Spleen (tissue), 7 donors: Measurements from ENCODE around the gene ZNF516.

ENCODE experiments used
- POLR2A ChIP-seq, 3 donors: fragments of 450-650 bp; IDR thresholded peaks; one replicate each; pipeline ENCODE4 v1.5.1; 2017; ENCODE audit warnings: antibody characterized with exemption in 3 of 3, mild to moderate bottlenecking in 1 of 3
- TF ChIP-seq, protein P1 (sequence below), 11 experiments: fragments of 200-600 bp in 7 of 11; fragments of 450-650 bp in 4 of 11; sonication (generic) in 4 of 11; IDR thresholded peaks in 8 of 11; conservative IDR thresholded peaks in 3 of 11; 1 replicate in 7 of 11; 2 replicates in 4 of 11; pipeline versions ENCODE4 v1.4.0 to v1.8.0; 2016 to 2021; ENCODE audit warnings: antibody characterized with exemption in 11 of 11, inconsistent platforms in 4 of 11, mild to moderate bottlenecking in 1 of 11
- donor health status: DM: no; HTN: no; CAD: no; lungs with moderate emphysema.
- donor health status: DM: no; HTN: no; CAD: no.
- donor health status: DM: no; HTN: no; CAD: no.

DNA sequence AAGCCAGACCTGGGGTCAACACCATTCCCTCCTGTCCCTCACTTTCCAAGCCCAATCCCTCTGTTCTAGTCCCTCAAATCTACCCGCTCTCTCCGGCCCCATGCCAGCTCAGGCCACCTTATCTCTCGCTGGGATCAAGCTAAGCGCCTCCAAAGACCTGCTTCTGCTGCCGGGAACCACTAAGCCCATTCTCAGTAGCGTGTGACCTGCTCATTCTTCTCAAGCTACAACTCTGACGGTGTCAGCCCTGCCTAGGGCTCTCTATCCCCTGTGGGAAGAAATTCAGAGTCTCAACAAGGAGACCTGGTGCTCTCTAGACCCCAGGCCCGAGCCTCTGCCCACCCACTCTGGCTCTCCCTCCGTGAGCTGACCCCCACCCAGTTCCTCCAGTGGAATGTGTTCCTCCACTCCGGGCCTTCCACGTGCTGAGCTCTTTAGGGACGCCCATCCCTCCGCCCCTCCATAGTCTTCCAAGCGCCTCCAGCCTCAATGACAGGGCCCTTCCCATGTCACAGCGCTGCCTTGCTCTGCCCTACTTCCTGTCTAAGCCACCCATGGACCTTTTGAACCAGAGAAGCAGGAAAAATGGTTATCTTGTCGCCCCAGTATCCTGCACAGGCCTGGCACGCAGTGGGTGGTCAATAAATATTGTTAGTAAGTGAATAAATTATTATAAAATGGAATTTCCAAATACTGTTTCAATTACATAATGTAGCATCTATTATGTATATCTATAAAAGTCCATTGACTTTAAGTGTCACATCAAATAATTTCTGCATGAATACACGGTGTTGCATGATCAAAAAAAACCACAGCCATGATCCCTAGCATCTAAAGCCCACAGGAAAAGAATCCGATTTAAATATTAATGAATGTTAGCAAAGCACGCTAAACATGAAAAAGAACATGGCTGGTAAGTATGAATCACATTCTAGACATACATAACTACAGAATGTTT lies 127.6 kb downstream of the ZNF516 start:
- TF ChIP-seq POLR2A (IDR thresholded peaks at IDR 0.05) = no peak
- TF ChIP-seq, protein P1, sequence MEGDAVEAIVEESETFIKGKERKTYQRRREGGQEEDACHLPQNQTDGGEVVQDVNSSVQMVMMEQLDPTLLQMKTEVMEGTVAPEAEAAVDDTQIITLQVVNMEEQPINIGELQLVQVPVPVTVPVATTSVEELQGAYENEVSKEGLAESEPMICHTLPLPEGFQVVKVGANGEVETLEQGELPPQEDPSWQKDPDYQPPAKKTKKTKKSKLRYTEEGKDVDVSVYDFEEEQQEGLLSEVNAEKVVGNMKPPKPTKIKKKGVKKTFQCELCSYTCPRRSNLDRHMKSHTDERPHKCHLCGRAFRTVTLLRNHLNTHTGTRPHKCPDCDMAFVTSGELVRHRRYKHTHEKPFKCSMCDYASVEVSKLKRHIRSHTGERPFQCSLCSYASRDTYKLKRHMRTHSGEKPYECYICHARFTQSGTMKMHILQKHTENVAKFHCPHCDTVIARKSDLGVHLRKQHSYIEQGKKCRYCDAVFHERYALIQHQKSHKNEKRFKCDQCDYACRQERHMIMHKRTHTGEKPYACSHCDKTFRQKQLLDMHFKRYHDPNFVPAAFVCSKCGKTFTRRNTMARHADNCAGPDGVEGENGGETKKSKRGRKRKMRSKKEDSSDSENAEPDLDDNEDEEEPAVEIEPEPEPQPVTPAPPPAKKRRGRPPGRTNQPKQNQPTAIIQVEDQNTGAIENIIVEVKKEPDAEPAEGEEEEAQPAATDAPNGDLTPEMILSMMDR (IDR thresholded peaks at IDR 0.05 in 8 of 11, conservative IDR thresholded peaks at IDR 0.05 in 3 of 11) = no peak
